Stimulated activated CD4-positive, alpha-beta T cell treated with anti-CD3 and anti-CD28 coated beads, Interleukin-1b, Interleukin-23, amount 100 ng/mL, for 4 hours (primary cell): ENCODE data around the gene KRTAP6-2.

Experiments
- DNase-seq, 2 donors: peaks; one replicate each; pipeline ENCODE4 v3.0.0-alpha.2; 2020; ENCODE audit warnings: low read depth in 2 of 2

The KRTAP6-2 gene

DNA sequence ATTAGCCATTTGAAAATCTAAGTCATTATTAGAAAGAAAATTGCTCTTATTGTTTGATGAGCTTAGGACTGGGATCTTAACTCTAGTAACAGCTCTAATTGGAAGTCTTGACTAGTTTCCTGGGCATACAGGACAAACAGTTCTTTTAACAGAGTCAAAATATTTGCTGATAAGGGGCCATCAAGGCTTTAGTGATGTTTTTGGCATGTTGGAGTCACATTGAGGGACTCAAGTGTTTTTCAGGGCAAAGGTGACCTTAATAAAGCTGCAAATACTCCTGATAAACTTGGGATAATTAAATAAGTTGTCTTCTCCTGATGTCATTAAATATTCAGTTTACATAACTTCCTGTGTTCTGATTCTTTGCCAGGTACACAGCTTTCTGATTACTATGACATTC lies 31.1 kb downstream of the KRTAP6-2 start:
- DNase-seq, result no peak

DNA sequence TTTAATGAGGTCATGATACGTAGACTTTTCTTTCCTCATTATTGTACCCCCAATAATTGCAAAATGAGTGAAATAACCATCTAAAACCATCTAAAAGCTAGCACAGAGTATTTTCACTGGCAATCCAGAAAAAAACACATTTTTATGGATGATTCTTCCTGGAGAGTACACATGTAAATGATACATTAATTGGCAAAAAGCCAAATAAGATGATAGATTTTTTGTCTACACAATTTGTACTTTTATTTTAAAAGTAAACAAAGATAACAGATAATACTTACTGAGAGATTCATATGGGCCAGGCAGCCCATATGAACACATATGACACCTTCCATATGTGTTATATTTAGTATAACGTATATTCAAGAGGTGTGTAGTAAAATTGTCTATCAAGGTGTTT lies 35.1 kb downstream of the KRTAP6-2 start:
- no peak for DNase-seq

- DNase-seq, result no peak
These were observed 35.6 kb downstream of the KRTAP6-2 start for GRCh38 chr21:30563072-30563471.

- DNase-seq, result no peak
These were observed 36.7 kb downstream of the KRTAP6-2 start for GRCh38 chr21:30561957-30562356.

- no peak for DNase-seq
These were observed 37.3 kb downstream of the KRTAP6-2 start, which contains the start of gene KRTAP19-7 for GRCh38 chr21:30561264-30561895. TSS of gene KRTAP19-7 (minus strand) at chr21:30561314. CDS start at chr21:30561289, 25 bp downstream.

DNA sequence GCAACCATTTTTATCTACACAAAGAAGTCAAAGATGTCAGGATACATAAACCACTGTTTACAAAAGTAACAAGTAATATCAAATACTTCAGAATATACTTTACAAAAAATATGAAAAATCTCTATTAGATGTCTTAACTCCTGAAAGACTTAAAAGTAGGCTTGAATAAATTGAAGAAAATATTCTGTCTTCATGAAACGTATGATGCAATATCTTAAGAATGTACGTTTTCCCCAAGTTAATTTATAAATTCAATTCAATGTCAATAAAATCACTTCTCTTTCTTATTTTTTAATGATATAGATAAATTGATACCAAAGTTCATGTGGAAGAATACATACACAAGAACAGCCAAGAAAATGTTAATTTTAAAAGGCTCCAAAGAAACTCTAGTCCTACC lies 43.6 kb downstream of the KRTAP6-2 start:
- DNase-seq, result no peak

DNA sequence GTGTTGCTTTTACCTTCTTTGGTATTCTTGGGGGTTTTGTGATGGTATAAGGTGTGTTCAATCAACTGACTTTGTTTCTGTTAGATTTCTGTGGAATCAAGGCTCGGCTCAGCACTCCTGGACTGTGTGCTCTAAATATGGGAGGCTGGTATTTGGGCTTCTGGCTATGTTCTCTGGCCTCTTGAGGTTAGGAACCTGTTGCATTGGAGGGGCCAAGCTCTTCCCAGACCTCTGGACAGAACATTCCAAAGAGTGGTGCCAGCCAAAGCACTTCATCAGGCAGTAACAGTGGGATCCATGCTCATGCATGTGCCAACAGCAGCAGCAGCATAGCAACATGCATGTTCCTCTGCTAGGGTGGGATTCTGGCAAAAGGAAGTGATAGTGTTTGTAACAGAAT lies 45.9 kb downstream of the KRTAP6-2 start:
- DNase-seq, result no peak
